ENCODE results near the gene ZNF664.

The ZNF664 gene

GRCh38 chr12:124011435-124012115 is 38.6 kb downstream of the ZNF664 start:
- no peak for ATAC-seq

- no peak for ATAC-seq
These were observed 40.1 kb downstream of the ZNF664 start for GRCh38 chr12:124013073-124013472.

GRCh38 chr12:124015494-124016461 is 42.8 kb downstream of the ZNF664 start:
- no peak for ATAC-seq

DNA sequence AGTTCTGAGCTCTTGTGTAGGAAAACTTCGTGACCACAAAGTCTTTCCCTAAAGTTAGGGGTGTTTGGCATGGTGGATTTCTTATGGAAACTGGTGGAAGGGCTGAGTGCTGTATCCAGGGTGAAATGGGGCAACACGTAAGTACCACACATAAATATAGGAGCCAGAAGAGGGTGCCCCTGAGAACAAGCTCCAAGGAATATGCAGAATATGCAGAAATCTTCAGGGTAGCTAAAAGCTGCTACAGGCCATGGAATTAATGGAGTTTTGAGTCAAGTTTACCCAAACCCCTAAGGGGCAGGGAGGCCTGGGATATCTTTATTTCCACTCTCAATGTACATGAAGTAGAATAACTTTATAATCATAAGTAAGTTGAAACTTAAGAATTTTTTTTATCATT is 44.0 kb downstream of the ZNF664 start:
- no peak for ATAC-seq

- ATAC-seq = no peak
These were observed 45.5 kb downstream of the ZNF664 start for GRCh38 chr12:124018539-124018938.

GRCh38 chr12:124019115-124019514 is 46.1 kb downstream of the ZNF664 start:
- ATAC-seq = no peak

DNA sequence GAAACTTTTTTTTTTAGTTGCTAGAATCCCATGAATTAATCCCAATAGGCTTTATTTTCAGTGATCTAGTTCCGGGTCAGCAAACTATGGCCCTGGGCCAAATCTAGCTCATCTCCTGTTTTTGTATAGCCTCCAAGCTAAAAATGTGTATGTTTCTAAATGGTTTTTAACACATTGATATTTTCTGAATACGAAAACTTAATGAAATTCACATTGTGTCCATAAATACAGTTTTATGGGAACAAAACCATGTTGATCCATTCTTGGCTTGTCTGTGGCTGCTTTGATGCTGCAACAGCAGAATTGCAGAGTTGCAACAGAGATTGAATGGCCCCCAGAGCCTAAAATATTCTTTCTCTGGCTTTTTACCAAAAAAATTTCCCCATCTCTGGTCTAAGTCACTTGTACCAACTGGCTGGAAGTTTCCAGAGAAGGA is 47.5 kb downstream of the ZNF664 start:
- no peak for ATAC-seq

- ATAC-seq = no peak
These were observed 48.0 kb downstream of the ZNF664 start for GRCh38 chr12:124021007-124021406.

DNA sequence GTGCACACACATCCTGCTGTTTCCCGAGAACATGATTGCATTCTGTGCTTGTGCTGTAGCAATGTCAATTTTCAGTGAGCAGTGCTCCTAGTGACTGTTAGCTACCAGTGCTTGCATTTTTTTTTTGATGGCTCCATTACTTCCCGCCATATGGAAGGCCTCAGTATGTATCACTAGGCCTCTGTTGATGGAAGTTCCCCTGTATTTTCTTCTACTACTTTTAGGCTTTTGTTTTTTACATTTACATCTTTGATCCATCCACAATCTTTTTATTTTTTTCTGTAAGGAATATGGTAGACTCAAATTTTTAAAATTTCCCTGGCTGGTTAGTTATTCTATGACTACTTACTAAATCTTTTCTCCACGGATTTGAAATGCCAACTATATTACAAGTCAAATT is 49.1 kb downstream of the ZNF664 start:
- ATAC-seq = no peak

- no peak for ATAC-seq
These were observed 51.3 kb downstream of the ZNF664 start for GRCh38 chr12:124024263-124024678.

DNA sequence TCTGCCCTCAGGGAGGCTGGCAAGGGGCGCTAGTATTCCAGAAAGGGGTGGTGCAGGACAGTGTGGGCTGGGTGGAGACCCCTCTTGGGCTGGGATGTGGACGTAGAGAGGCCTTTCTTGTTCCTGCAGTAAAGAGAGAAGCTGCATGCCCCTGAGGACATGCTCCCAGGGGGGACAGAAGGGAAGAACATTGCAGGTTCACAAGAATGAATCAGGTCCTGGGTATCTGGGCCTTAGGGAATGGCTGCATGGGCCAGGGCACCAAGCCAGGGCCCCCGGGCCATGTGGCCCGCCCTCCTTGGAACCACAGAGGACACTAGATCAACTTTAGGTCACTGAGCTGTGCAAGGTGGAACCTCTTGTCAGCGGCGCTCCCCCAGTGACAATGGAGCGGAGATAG is 51.8 kb downstream of the ZNF664 start:
- ATAC-seq = no peak

DNA sequence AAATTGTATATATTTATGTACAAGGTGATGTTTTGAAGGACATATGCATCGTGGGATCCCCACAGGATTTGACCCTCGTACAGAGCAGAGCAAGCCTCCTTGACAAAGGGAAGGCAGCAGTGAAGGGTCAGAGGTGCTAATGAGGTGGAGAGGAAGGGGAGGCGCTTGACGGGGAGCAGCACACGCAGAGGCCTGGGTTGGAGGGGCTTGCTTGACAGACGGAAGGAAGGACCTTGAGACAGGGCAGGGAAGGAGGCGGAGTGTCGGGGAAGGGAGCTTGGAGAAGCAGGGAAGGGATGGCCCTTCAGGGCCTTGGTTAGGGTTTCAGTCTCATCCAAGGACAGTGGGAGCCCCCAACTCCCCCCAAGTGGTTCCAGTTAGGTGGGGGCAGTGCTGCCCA is 52.6 kb downstream of the ZNF664 start:
- ATAC-seq = no peak

- no peak for ATAC-seq
These were observed 54.0 kb downstream of the ZNF664 start for GRCh38 chr12:124026755-124027745.

GRCh38 chr12:124027753-124028554 is 54.9 kb downstream of the ZNF664 start:
- no peak for ATAC-seq

- no peak for ATAC-seq
These were observed 55.5 kb downstream of the ZNF664 start for GRCh38 chr12:124028555-124028925.

- ATAC-seq = no peak
These were observed 57.0 kb downstream of the ZNF664 start for GRCh38 chr12:124030008-124030407.

- ATAC-seq = no peak
These were observed 57.5 kb downstream of the ZNF664 start for GRCh38 chr12:124030510-124030909.

DNA sequence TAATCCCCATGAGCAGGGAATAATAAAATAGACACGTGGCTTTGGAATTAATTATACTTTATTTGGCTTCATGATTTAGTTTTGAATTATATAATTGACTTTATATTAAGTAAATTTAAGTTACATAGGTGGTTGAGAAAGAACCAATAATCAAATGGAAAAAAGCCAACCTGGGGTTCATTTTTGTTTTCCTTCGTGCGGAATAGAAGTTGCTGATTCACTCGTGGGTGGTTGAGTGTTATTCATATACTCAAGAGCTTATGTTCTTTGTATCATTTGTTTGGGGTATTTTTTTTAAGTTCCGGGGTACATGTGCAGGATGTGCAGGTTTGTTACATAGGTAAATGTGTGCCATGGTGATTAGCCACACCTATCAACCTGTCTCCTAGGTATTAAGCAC is 58.0 kb downstream of the ZNF664 start:
- ATAC-seq = no peak

DNA sequence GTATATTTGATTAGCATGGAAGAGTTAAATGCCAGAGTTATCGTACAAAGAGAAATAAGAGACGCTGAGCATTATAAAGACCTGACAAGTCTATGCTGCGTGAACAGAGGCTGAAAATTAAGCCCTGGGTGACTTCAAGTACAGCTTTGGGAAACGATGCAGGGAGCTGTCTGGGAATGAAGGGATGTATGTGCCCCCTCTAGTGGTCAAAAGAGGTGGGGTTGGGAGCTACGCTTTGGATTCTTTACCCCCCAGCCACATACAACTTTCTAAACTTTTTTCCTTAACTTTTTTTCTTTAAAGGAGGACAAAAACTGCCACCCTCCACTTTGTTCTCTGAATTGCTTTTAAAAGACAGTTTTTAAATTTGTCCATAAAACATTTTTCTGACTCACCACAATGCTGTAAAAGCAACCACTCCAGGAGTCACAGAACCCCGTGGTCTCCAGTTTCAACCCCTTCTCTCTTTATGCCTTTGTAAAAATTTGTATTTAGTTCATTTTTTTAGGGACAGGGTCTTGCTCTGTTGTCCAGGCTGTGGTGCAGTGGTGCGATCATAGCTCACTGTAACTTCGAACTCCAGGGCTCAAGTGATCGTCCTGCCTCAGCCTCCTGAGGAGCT is 59.4 kb downstream of the ZNF664 start:
- ATAC-seq = no peak

DNA sequence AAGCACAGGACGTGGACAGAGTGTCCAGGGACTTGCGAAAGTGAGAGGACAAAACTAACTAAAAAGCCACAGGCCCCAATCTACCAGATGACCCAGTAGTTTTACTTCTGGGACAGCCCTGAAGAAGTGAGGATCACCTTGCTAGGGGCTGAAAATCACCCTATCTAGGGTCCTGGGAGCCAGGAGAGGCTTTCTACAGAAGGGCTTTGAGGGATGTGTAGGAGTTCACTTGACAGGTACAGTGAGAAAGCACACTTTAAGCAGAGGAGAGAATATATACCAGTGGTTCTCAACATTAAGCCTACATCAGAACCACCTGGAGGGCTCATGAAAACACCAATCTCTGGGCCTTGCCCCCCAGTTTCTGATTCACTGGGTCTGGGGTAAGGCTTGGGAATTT is 60.8 kb downstream of the ZNF664 start:
- no peak for ATAC-seq

GRCh38 chr12:124034297-124034696 is 61.3 kb downstream of the ZNF664 start:
- no peak for ATAC-seq

All from activated CD4-positive, CD25-positive, alpha-beta regulatory T cell treated with anti-CD3 and anti-CD28 coated beads, Interleukin-2, amount 50 U/mL, for 24 hours (primary cell).